HEK293 (cell line): ENCODE data around the gene SERPINA3.

Source experiments
- CTCF ChIP-seq: fragments of 450-650 bp; formaldehyde crosslinking; IDR thresholded peaks from 2 replicates; pipeline ENCODE4 v1.5.1; 2016; ENCODE audit warnings: missing biosample characterization, missing genetic modification characterization
- ELK4 ChIP-seq: IDR thresholded peaks from 2 replicates; pipeline ENCODE4 v1.6.1; 2011; ENCODE audit warnings: mild to moderate bottlenecking, low read depth, low read length, borderline replicate concordance
- ZNF639 ChIP-seq: fragments of 450-650 bp; formaldehyde crosslinking; IDR thresholded peaks from 2 replicates; pipeline ENCODE4 v1.5.1; 2016; ENCODE audit warnings: missing biosample characterization, missing genetic modification characterization

GRCh38 chr14:94571950-94572349 lies 40.2 kb upstream of the SERPINA3 start:
- TF ChIP-seq CTCF (no peak), ELK4 (no peak), ZNF639 (tag by site-specific recombination) (no peak)
